ENCODE data around the gene DYNLT3.

GRCh38 chrX:37883196-37883595 lies 35.8 kb upstream of the DYNLT3 start:
- TF ChIP-seq POLR2A (IDR thresholded peaks at IDR 0.05; ENCODE audit: low read depth, low read length) (no peak), SPI1 (IDR thresholded peaks at IDR 0.05; ENCODE audit: low read depth, low read length) (no peak), PAX5 (IDR thresholded peaks at IDR 0.05; ENCODE audit: insufficient read depth, low read length, severe bottlenecking) (no peak), TAF1 (IDR thresholded peaks at IDR 0.05; ENCODE audit: low read depth, low read length) (no peak), POLR2AphosphoS5 (IDR thresholded peaks at IDR 0.05; ENCODE audit: low read depth, low read length) (no peak)

All from GM12891 (cell line).